Measurements from ENCODE around the gene PCDHGC5. TPM values are rescaled to one million over a fixed set of nuclear protein-coding genes. Genes with fewer than 3 reads are reported as not detected.

The PCDHGC5 gene
- total and polyA plus RNA-seq, 2 experiments from 2014 or later = 0.16 to 1.5 TPM

GRCh38 chr5:141532726-141533125 lies 43.8 kb downstream of the PCDHGC5 start:
- Mint-ChIP-seq H3K9me3 (no peaks in the 10 kb centered on the region), H3K36me3 (ENCODE audit: low read depth) (peaks cover 26% of the 10 kb centered on the region), H3K27me3 (ENCODE audit: insufficient read depth, low read depth, poor library complexity) (no peaks in the 10 kb centered on the region), H3K4me3 (no peak overlapping the region), H3K4me1 (no peaks in the 10 kb centered on the region), H3K27ac (no peak overlapping the region)
- Histone ChIP-seq H3K27ac (ENCODE audit: low read depth) (no peak overlapping the region), H3K27me3 (ENCODE audit: insufficient read depth) (no peaks in the 10 kb centered on the region), H3F3A (replicated peaks; ENCODE audit: low read depth) (no peaks in the 10 kb centered on the region), H3K9me2 (ENCODE audit: insufficient read depth) (no peaks in the 10 kb centered on the region), H2AFZ (no peak overlapping the region), H3K4me2 (no peak overlapping the region), H4K20me1 (replicated peaks; ENCODE audit: insufficient read depth) (no peaks in the 10 kb centered on the region; the same call in 1 of the 2 replicates), H3K4me1 (ENCODE audit: insufficient read depth) (no peaks in the 10 kb centered on the region), H3K36me3 (ENCODE audit: insufficient read depth) (peaks cover 20% of the 10 kb centered on the region), H3K4me3 (no peak overlapping the region), H3K79me2 (replicated peaks; ENCODE audit: insufficient read depth) (no peaks in the 10 kb centered on the region; the same call in 1 of the 2 replicates)
- ATAC-seq (no peak), DNase-seq (ENCODE audit: low spot score) (no peak)
- TF ChIP-seq JUNB (IDR thresholded peaks at IDR 0.05; ENCODE audit: unreplicated experiment) (no peak), CREB1 (CRISPR knock-in tag; IDR thresholded peaks at IDR 0.05; ENCODE audit: low read depth) (no peak), ZNF462 (CRISPR knock-in tag; IDR thresholded peaks at IDR 0.05) (no peak), NANOG (IDR thresholded peaks at IDR 0.05; ENCODE audit: borderline replicate concordance) (no peak), CTCF (conservative IDR thresholded peaks at IDR 0.05; ENCODE audit: low read depth in 2 of 2) (no peak), REST (IDR thresholded peaks at IDR 0.05; ENCODE audit: unreplicated experiment) (no peak), ZNF331 (CRISPR knock-in tag; IDR thresholded peaks at IDR 0.05; ENCODE audit: low read depth) (no peak), EZH2 (IDR thresholded peaks at IDR 0.05; ENCODE audit: low read depth, unreplicated experiment) (no peak), ETS1 (IDR thresholded peaks at IDR 0.05) (no peak)
